Measurements from ENCODE around the gene WBP11. TPM values are rescaled to one million over a fixed set of nuclear protein-coding genes. Genes with fewer than 3 reads are reported as not detected.

The WBP11 gene
- total RNA-seq, 1 experiment from 2014 or later = 67.4 TPM

DNA sequence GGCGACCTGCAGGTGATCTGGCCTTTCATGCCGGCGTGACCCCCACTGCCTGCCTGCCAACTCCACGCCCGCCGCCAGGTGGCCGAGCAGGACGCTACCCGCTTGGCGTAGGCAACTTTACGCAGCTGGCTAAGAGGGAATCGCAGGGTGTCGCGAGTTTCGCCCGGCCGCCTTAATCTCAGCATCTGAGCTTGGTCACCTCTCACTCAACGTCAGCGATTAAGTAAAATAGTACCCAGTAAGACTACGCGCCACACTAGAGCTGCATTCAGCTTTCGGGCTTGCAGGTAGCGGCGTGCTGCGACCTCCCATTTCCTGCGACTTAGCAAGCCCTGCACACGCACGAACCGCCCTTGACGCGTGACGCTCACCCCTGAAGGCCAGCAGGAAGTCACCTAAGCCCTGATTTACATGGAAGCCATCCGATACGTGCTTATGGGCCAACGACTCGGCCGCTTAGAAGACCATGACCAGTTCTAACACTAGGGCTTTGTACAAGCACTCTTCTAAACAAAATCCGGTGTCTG lies 33.2 kb downstream of the WBP11 start (continued):
- TF ChIP-seq, protein P1, sequence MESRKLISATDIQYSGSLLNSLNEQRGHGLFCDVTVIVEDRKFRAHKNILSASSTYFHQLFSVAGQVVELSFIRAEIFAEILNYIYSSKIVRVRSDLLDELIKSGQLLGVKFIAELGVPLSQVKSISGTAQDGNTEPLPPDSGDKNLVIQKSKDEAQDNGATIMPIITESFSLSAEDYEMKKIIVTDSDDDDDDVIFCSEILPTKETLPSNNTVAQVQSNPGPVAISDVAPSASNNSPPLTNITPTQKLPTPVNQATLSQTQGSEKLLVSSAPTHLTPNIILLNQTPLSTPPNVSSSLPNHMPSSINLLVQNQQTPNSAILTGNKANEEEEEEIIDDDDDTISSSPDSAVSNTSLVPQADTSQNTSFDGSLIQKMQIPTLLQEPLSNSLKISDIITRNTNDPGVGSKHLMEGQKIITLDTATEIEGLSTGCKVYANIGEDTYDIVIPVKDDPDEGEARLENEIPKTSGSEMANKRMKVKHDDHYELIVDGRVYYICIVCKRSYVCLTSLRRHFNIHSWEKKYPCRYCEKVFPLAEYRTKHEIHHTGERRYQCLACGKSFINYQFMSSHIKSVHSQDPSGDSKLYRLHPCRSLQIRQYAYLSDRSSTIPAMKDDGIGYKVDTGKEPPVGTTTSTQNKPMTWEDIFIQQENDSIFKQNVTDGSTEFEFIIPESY (IDR thresholded peaks at IDR 0.05; ENCODE audit: extremely low read depth, insufficient replicate concordance, low read length) = peak; percentile 30
- TF ChIP-seq, protein P2, sequence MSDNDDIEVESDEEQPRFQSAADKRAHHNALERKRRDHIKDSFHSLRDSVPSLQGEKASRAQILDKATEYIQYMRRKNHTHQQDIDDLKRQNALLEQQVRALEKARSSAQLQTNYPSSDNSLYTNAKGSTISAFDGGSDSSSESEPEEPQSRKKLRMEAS (IDR thresholded peaks at IDR 0.05) = peak; percentile 65
- TF ChIP-seq SP1 (IDR thresholded peaks at IDR 0.05; ENCODE audit: low read depth) = no peak
- no peak for TF ChIP-seq CEBPB (IDR thresholded peaks at IDR 0.05; ENCODE audit: low read depth)
- TF ChIP-seq EZH2 (IDR thresholded peaks at IDR 0.05) = no peak
- TF ChIP-seq POLR2AphosphoS5 (IDR thresholded peaks at IDR 0.05; ENCODE audit: low read depth, low read length) = no peak; the same call in 1 of the 2 replicates
- no peak for TF ChIP-seq ZNF274 (IDR thresholded peaks at IDR 0.05; ENCODE audit: low read depth, low read length)
- 0 out of 2 replicates have a peak, but pooled peaks have one; percentile 34 for TF ChIP-seq RAD21 (IDR thresholded peaks at IDR 0.05; ENCODE audit: low read depth)
- TF ChIP-seq, protein P3, sequence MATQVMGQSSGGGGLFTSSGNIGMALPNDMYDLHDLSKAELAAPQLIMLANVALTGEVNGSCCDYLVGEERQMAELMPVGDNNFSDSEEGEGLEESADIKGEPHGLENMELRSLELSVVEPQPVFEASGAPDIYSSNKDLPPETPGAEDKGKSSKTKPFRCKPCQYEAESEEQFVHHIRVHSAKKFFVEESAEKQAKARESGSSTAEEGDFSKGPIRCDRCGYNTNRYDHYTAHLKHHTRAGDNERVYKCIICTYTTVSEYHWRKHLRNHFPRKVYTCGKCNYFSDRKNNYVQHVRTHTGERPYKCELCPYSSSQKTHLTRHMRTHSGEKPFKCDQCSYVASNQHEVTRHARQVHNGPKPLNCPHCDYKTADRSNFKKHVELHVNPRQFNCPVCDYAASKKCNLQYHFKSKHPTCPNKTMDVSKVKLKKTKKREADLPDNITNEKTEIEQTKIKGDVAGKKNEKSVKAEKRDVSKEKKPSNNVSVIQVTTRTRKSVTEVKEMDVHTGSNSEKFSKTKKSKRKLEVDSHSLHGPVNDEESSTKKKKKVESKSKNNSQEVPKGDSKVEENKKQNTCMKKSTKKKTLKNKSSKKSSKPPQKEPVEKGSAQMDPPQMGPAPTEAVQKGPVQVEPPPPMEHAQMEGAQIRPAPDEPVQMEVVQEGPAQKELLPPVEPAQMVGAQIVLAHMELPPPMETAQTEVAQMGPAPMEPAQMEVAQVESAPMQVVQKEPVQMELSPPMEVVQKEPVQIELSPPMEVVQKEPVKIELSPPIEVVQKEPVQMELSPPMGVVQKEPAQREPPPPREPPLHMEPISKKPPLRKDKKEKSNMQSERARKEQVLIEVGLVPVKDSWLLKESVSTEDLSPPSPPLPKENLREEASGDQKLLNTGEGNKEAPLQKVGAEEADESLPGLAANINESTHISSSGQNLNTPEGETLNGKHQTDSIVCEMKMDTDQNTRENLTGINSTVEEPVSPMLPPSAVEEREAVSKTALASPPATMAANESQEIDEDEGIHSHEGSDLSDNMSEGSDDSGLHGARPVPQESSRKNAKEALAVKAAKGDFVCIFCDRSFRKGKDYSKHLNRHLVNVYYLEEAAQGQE (IDR thresholded peaks at IDR 0.05; ENCODE audit: low read depth) = no peak
- no peak; the same call in 1 of the 2 replicates for TF ChIP-seq SIN3A (IDR thresholded peaks at IDR 0.05; ENCODE audit: low read depth)
